ENCODE results near the gene BPIFB6.

- TF ChIP-seq TAF1 (IDR thresholded peaks at IDR 0.05; ENCODE audit: low read depth), result no peak
- TF ChIP-seq FOXM1 (IDR thresholded peaks at IDR 0.05; ENCODE audit: borderline replicate concordance, low read depth), result no peak
- no peak for TF ChIP-seq TEAD4 (IDR thresholded peaks at IDR 0.05)
- TF ChIP-seq RAD21 (IDR thresholded peaks at IDR 0.05; ENCODE audit: low read depth), result no peak
- TF ChIP-seq REST (IDR thresholded peaks at IDR 0.05; ENCODE audit: low read depth), result no peak
- TF ChIP-seq CREB1 (IDR thresholded peaks at IDR 0.05; ENCODE audit: low read depth), result no peak
- no peak for TF ChIP-seq USF1 (IDR thresholded peaks at IDR 0.05)
- TF ChIP-seq YY1 (IDR thresholded peaks at IDR 0.05; ENCODE audit: low read depth), result no peak
- no peak for TF ChIP-seq MAX (IDR thresholded peaks at IDR 0.05)
- TF ChIP-seq CEBPB (IDR thresholded peaks at IDR 0.05), result no peak
These were observed 22.1 kb downstream of the BPIFB6 start, which contains the start of gene BPIFB3 for GRCh38 chr20:33053291-33054106.
